Measurements from ENCODE around the gene ABHD17B.
"Not testable (repeated sequence)": the region's sequence is repeated elsewhere in the genome, so short reads cannot be mapped to it uniquely, and the experiment has no call there.

ABHD17B gene

DNA sequence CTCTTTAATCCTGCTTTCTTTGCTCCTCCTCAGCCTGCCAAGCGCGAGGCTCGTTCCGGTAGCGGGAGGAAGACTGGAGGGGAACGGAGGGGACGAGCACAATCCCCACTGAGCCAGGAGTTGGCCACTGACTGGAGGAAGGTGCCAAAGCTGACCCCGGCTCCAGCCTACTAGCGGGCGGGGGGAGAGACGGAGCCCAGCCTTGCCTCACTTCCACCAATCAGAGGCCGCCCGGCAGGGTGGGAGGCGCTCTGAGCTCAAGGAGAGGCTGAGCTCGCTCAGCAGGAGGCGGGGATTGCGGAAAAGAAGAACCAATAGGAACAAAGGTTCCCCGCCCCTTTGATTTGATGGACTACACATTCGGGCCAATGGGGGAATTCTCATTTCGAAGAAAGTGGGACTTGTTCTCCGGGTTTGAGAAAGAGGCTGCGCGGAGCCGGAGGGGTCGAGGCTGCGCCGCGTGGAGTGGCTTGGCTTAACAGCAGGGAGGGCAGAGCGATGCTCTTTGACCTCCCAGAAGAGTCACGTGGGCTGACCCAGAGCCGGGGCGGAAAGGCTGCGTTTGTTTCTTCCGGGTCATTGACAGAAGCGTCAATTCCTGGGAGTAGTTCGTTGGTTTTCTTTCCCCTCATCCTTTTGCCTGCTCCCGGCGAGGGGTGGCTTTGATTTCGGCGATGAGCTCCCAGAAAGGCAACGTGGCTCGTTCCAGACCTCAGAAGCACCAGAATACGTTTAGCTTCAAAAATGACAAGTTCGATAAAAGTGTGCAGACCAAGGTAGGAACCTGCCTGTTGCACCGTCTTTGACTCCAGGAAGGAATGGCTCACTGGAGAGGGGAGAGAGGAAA, at the start of gene ABHD17B, which contains the start of gene C9orf85:
ABHD17B (minus strand) TSS at position 133 of the 847 bp plus-strand sequence. CDS start 36,113 bp downstream, outside the sequence.
C9orf85 (plus strand) TSS at position 579 of the 847 bp plus-strand sequence; CDS start at position 675, 96 bp downstream.
- DNase-seq (ENCODE audit: low spot score) = peak; percentile 98

DNA sequence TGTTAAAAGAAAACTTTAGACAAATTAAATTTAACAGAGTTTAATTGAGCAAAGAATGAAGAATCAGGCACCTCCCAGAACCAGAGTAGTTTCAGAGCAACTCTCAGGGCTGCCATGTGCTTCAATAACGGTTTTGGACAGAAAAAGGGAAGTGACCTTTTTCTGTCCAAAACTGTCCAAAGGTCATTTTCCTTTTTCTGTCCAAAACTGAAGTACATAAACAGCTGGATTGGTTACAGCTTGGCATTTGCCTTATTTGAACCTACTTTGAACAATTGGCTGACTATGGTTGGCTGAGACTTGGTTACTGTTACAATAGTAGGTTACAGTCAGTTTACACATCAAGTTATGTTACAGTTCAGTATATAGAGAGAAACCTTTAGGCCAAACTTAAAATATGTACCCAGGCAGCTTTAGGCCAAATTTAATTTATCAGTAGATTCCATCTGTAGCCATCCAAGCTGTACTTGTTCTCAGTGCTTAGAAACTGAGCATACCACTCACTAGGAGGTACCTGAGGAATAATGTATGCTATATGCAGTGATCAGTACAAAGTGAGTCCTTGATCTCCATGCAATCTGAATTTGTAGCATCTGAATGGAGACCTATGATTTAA, 44.4 kb upstream of the ABHD17B start:
- no peak for DNase-seq (ENCODE audit: low spot score)

DNA sequence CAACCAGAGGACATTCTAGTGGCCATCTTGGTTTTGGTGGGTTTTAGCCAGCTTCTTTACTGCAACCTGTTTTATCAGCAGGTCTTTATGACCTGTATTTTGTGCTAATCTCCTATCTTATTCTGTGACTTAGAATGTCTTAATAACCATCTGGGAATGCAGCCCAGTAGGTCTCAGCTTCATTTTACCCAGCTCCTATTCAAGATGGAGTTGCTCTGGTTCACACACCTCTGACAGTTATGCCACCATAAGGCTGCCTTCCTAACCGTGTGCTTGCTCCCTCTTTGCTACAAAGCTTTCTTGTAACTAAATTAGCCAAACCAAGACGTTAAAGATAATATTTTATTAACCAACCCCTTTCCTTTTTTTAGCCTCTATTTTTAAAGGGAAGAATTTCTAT, 43.7 kb upstream of the ABHD17B start:
- not testable (repeated sequence) for DNase-seq (ENCODE audit: low spot score)

DNA sequence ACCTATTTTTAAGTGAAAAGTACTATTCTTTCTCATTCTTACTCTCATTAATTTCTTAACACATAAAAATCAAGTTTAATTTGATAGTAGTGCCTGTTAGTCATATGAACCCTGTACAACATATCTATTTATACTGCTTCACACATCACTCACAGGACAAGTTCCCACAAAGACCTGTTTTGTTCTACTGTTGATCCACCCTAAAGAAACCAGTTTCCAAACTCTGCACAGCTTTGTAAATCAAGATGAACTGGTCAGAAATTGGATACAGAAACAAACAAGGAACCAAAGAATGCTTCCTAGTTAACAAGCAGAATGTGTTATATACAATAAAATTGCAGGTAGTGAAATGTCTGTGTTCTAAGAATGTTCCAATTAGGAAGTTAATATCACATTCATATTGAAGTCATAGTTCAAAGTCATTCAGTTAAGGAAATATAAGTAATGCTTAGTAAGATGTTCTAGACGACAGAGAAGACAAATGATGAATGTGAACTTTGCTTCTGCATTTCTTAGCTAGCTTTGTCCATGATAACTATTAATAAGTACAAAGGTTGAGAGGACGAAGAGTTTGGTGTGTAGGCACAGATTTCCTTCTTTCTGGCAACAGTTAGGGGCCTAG, 33.9 kb upstream of the ABHD17B start:
- no peak for DNase-seq (ENCODE audit: low spot score)

DNA sequence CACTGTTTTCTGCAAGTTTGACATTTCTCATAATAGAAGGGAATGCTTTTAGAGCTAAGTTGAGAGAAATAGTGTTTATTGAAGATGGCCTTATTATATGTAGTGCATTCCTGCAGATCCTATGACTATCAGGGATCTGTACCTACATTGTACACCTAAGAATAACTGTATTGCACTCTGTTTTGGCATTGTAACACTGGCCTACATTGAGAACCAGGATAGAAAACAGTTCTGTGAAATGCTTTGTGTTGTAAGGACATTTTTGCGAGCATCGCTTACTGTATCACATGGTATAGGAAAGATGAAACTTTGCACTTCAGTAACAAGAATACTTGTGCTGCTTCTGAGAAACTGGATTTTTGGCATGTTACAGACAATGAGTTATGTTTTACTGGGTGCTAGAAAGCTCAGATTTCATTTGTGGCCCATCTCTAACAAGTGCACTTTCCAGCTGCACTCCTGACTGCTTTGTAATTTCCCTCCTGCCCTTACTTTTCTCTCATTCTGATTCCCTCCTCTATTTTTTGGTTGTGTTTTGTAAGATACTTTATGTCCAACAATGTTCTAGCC, 31.1 kb upstream of the ABHD17B start:
- no peak for DNase-seq (ENCODE audit: low spot score)

DNA sequence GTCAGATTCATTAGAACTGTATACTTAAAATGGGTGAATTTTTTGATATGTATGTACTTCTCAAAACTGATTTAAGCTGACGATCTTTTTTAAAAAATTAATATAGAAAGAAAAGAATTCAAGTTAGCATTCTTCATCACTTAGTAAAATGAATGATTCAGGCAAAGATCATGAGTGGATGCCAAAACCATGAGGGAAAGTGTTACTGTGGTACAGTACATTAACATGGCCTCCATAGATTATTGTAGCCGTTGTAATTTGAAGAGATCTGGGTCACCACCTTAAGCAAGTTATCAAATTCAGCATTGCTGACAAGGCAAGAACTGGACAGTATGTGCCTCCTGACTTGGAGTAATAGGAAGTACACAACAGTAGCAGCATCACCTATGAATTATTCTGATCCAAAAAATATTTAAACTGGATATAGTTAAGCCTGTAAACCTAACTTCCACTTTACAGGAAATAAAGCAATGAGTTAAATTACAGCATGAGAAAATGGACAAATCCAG, 30.1 kb upstream of the ABHD17B start:
- DNase-seq (ENCODE audit: low spot score) = peak; percentile 29

DNA sequence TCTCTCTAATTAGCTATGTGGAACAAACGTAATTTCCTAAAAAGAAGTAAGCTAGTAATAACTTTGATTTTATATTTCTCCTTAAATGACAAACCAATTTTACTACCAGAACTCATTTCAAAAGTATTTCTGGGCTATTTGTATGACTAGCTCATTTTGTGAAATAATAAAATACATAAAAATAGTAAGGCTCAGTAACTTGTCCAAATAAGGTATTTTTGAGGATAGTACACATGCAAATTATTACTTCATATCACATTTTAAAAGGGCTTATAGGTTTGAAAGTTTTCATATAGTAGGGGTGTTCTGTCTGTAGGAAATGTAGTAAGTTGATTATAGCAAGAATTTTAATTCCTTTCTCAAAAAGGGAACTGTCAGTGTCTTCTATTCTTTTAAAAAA, 26.9 kb upstream of the ABHD17B start:
- DNase-seq (ENCODE audit: low spot score) = no peak

DNA sequence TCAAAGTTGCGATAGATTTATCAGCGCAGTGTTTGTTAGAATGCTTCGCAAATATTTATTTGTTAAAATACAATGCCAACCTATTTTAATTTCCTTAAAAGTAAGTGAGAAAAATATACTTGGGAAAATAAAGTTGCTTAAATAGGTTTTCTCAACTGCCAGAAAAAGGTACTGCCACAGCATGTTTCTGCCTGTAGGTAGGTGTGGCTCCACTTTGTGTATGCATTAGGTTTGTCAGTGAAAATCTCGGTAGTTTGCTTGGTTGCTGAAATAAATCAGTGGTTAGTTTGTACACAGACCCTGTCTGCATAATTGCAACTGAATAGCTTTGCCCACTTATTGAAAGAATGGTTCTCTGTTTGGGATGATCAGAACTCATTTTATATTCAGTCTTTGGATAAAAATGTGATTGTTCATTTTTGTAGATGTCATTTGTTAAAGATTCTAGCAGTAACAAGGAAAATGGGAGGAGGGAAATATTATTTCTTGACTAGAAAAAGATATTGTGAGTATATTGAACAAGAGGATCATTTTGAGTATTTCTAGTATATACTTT, 26.2 kb upstream of the ABHD17B start:
- DNase-seq (ENCODE audit: low spot score) = no peak

DNA sequence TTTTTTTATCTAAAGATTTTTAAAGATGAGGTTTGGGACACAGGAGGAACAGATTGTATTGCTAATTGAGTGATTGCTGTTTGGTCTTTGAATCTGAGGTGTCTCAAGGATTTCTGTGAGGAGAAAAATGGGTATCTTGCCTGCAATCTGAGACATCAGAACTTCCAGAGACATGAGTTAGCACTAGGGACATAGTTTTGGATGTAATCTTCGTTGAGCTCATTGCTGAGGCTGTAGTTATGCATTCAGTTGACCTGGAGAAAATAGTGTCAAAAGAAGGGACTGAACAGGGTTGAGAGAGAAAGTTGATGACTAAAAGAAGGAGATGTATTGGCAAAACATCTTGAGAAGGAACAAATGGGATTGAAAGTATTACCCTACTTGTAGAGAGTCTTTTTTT, 25.1 kb upstream of the ABHD17B start:
- DNase-seq (ENCODE audit: low spot score) = no peak

DNA sequence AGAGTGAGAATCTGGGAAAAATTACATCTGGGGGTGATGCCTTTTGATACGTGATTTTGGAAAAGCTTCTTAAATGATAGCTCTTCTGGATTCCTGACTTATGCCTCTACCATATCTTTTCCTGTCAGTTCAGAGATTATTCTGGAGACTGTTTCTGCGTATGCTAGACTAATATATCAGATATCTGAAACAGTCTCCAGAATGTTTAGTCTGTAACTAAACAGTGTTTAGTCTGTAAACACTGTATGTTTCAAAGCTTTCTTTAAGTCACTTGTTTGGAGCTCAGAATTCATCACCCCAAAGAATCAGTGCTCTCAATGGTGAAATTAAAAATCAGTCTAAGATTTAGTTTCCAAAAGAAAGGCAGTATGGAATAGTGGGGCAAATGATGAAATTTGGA, 20.2 kb upstream of the ABHD17B start:
- no peak for DNase-seq (ENCODE audit: low spot score)

DNA sequence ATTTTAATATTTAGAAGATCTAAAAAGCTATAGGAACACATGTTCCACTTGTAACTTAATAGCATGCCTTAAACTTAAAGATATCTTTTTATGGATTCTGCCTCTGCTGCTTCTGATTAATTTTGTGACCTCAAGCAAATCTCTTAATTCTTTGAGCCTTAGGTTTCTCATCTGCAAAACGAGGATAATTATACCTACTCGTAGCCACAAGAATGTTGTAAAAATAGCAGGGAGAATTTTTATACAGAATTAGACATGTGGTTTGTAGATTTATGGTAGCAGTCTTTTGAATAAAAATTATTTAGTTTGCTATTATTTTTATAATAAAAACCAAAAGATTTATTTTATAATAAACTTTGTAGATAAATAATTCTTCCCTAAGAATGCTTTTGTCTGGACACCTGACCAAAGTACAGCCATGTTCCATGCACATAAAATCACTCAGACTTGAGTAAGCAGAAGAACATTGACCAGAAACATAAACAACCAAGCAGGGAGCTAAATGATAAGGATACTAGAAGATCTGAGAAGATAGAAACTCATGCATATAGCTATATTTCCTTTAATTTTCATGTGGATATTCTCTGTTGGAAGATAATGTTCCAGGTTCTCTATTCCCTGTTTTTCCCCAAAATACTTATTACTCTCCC, 18.9 kb upstream of the ABHD17B start:
- DNase-seq (ENCODE audit: low spot score) = peak; percentile 54

DNA sequence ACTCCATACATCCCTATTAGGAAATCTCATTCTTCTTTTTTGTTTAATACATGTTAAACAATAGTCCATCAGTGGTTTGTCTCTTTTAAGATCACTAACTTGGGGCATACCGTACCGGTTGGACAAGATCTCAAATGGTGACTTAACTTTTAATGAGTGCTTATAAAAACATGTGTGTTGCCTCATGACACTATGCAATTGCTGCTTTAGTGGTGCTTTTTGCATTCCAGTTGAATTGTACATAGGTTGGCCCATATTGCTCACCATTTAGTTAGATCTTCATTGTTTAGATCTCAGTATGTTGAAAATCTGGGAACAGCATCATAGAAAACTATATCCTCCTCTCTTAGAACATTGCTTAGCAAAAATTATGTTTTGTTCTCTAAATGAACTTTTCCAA, 18.2 kb upstream of the ABHD17B start:
- no peak for DNase-seq (ENCODE audit: low spot score)

DNA sequence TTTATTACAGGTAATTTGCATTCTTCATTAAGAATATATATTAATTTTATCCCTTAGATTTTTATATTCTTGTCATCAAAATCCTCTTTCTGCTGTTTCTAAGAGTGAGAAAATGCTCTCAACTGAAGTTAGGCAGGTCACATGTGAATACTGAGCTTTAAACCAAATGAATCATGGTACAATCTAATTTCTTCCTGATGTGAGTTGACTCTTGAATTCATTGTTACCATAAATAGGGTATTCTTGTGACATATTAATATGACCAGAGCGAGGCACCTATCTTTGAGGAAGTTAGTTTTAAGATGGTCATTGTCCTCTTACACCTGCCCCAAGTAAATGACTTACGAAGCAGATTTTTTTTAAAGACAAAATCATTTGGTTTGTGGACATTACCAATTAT, 17.8 kb upstream of the ABHD17B start:
- DNase-seq (ENCODE audit: low spot score) = peak; percentile 14

DNA sequence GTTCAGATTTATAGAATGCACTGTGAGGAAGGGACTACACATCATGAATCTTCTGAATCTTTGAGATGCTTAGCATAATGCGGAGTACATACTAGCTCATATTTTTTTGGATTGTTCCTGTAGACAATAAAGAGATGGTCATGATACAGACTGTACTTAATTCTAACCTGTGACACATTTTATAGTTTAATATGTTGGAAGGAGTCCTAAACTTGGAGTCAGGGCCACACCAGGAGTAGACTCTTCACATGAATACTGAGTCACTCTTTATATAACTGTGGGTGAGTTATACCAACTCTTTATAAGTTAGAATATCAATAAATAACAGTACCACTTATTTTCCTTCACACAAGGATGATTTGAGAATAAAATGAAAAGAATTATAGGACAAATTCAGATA, 17.4 kb upstream of the ABHD17B start:
- peak; percentile 26 for DNase-seq (ENCODE audit: low spot score)

DNA sequence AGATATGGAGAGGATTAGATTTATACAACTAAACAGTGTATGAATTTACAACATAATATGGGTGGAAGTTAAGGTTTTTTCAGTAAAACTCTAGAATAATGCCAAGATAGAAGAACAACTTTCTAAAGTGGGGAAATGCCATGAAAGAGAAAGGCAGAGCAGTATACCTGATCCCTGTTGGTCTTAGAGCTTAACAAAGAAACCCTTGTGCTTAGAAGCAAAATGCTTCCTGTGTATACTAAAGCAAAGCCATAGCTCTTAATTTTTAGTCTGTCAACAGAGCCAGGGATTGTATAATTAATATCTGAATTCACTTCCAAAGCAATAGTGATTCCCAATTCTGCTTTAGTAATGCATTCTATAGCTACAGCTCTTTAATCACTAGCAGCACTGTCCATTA, 14.8 kb upstream of the ABHD17B start:
- no peak for DNase-seq (ENCODE audit: low spot score)

DNA sequence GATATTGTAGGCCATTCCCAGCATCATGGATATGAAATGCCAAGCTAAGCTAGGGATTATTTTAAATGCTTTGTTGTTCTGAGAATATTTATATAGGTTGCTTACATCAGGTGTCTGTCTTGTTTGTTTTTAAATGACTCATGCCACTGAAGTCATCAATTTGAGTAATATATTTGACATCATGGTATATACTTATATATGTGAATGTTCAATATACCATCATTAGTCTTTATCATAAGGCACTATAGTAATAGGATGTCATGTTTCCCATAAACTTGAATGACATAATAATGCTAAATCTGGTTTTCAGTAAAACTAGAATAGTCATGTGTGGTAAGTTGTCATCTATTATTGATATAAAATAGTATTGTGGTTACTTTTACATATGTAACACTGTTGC, 13.6 kb upstream of the ABHD17B start:
- no peak for DNase-seq (ENCODE audit: low spot score)

DNA sequence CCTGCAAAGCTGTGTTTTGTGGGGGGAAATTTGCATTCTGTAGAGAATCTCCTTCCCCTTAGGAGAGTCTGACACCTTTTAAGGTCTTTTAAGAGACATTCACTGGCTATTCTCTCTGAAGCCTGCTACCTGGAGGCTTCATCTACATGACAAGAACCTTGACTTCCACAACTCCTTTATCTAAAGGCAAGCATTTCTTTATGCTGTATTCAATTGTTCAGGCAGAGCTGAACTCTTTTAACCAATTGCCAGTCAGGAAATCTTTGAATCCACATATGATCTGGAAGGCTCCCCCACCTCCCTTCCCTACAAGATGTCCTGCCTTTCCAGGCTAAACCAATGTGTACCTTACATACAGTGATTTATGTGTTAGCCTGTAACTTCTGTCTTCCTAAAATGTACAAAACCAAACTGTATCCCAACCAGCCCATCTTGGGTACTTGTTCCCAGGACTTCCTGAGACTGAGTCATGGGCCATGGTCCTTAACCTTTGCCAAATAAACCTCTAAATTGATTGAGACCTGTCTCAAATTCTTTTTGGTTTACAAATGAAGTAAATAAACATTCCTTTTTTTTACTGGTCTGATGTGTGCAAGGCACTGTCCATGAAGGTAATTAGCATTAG, 10.3 kb upstream of the ABHD17B start:
- no peak for DNase-seq (ENCODE audit: low spot score)

DNA sequence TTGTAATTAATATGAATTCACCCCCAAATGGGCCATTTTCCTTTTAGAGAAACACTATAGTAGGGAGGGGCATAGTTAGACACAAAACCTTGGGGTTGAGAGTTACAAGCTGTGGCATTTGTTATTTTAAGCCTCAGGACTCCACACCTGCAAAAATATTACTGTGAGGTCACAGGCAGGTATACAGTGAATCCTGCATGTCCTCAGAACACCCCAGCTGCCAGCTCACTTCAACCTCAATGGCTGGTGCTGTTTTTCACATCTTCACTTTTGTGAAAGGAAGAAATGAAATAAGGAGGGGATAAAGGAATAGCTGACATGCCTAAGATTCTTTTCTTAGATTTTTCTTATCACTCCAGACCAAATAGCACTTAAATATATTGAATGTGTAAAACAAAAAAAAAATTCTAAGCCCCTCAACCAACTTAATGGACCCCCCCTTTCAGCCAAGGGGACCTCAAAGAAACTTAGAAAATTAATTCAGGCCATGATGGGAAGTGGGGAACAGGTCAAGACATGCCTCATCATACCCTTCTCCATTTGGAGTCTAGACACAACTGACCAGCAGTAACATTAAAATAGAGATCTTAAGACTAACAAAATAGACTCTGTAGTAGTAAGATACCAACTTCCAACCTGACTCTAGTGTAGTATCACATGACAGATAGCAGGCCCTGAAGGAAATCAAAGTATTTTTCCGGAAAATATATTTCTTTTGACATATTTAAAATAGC, 9.6 kb upstream of the ABHD17B start:
- no peak for DNase-seq (ENCODE audit: low spot score)

DNA sequence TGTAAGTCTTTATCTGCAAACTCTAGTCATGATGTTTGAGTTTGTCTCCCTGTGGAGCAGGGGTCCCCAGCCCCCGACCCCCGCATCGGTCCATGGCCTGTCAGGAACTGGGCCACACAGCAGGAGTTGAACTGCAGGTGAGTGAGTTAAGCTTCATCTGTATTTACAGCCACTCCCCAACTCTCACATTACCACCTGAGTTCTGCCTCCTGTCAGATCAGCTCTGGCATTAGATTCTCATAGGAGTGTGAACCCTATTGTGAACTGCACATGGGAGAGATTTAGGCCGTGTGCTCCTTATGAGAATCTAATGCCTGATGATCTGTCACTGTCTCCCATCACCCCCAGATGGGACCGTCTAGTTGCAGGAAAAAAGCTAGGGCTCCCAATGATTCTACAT, 7.4 kb upstream of the ABHD17B start:
- DNase-seq (ENCODE audit: low spot score) = no peak

DNA sequence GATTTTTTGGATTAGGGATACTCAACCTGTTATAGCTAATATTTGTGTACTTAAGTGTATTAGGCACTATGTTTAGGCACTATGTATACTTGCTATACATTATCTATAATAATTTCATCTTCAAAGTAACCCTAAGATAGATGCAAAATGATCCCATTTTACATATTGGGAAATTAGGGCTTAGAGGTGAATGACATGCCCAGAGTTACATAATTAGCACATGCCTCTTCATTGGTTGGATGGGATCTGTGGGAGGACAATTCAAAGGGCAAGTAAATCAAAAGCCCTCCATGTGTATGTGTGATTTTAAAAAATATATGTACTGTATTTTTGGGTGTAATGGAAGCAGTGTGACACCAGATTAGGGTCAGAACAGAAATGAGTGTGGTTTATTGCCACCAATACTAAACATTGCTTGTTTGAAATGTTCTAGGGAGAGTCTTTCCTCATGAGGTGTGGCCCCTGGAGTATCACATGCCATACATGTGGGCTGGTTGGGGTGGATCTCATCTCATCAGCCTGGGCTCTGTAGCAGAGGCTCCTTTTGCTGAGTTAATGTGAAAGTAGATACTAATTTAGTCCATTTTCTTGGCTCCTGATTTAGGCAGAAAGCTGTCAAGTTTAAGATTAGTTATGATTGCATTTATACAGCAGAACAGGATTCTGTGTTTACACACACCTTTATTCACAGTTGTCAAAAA, 6.0 kb upstream of the ABHD17B start:
- DNase-seq (ENCODE audit: low spot score) = no peak
